ENCODE measurements around the gene AKT2.

AKT2 gene

GRCh38 chr19:40231544-40232424 lies 53.4 kb downstream of the AKT2 start:
- H3K4me3 ChIP-seq (ENCODE audit: low read depth, low read length) = no peak overlapping the region
- no peak for DNase-seq (ENCODE audit: low read depth)

DNA sequence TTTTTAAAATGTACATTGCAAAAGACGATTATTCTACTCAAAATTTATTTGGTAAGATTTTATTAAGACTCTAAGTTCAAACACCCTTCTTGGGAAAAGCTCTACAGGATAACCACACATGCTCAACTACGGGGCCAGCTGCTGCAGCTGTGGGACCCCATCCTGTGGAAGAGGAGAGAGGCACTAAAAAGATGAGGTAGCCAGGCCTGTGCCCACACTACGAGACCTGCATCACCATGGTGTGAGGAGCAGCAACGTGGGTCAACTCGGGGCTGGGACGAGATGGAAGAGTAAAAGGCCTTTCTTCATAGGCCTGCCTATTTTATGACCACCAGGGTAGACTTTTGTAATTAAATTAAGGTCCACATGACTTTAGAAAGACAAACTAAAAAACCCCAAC lies 54.1 kb downstream of the AKT2 start:
- DNase-seq (ENCODE audit: low read depth) = no peak
- no peak overlapping the region for H3K4me3 ChIP-seq (ENCODE audit: low read depth, low read length)
- TF ChIP-seq, protein P1, sequence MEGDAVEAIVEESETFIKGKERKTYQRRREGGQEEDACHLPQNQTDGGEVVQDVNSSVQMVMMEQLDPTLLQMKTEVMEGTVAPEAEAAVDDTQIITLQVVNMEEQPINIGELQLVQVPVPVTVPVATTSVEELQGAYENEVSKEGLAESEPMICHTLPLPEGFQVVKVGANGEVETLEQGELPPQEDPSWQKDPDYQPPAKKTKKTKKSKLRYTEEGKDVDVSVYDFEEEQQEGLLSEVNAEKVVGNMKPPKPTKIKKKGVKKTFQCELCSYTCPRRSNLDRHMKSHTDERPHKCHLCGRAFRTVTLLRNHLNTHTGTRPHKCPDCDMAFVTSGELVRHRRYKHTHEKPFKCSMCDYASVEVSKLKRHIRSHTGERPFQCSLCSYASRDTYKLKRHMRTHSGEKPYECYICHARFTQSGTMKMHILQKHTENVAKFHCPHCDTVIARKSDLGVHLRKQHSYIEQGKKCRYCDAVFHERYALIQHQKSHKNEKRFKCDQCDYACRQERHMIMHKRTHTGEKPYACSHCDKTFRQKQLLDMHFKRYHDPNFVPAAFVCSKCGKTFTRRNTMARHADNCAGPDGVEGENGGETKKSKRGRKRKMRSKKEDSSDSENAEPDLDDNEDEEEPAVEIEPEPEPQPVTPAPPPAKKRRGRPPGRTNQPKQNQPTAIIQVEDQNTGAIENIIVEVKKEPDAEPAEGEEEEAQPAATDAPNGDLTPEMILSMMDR (IDR thresholded peaks at IDR 0.05; ENCODE audit: low read depth, low read length, missing control alignments) = no peak

More at GRCh38 chr19:40231544-40232424, 53.4 kb downstream of the AKT2 start:
- TF ChIP-seq, protein P1 (IDR thresholded peaks at IDR 0.05; ENCODE audit: low read depth, low read length, missing control alignments) = no peak

- DNase-seq (ENCODE audit: low read depth) = no peak
- H3K4me3 ChIP-seq (ENCODE audit: low read depth, low read length) = no peak overlapping the region
- TF ChIP-seq, protein P1 (IDR thresholded peaks at IDR 0.05; ENCODE audit: low read depth, low read length, missing control alignments) = no peak
These were observed 55.2 kb downstream of the AKT2 start for GRCh38 chr19:40229926-40230417.

- H3K4me3 ChIP-seq (ENCODE audit: low read depth, low read length) = no peak overlapping the region
- TF ChIP-seq, protein P1 (IDR thresholded peaks at IDR 0.05; ENCODE audit: low read depth, low read length, missing control alignments) = no peak
- no peak for DNase-seq (ENCODE audit: low read depth)
These were observed 55.7 kb downstream of the AKT2 start for GRCh38 chr19:40229484-40229883.

DNA sequence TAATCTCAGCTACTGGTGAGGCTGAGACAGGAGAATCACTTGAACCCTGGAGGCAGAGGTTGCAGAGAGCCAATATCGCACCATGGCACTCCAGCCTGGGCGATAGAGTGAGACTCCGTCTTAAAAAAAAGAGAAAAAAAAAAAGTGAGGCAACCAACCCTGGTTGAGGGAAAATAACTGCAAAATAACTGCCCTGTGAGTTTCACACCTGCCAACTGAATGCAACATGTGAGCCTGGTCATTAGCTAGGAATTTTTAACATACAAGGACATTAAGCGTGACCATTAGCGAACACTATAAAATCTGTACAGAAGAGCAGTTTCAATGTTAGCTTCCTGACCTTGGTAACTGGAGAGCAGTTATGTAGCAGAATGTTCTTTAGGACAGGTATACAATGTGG lies 56.3 kb downstream of the AKT2 start:
- DNase-seq (ENCODE audit: low read depth) = no peak
- TF ChIP-seq, protein P1 (IDR thresholded peaks at IDR 0.05; ENCODE audit: low read depth, low read length, missing control alignments) = no peak
- no peak overlapping the region for H3K4me3 ChIP-seq (ENCODE audit: low read depth, low read length)

GRCh38 chr19:40228346-40228745 lies 56.8 kb downstream of the AKT2 start:
- DNase-seq (ENCODE audit: low read depth) = no peak
- no peak overlapping the region for H3K4me3 ChIP-seq (ENCODE audit: low read depth, low read length)
- TF ChIP-seq, protein P1 (IDR thresholded peaks at IDR 0.05; ENCODE audit: low read depth, low read length, missing control alignments) = no peak
